Skeletal muscle tissue (tissue), 4 donors: ENCODE results near the gene ABCG1. TPM values are rescaled to one million over a fixed set of nuclear protein-coding genes. Genes with fewer than 3 reads are reported as not detected.

ENCODE experiments used
- H3K27ac ChIP-seq: one replicate; pipeline ENCODE4 v1.7.0; 2013; ENCODE audit warnings: mild to moderate bottlenecking, low read depth, low read length, inconsistent platforms
- H3K27me3 ChIP-seq, 3 donors: one replicate each; pipeline ENCODE4 v1.7.0; 2013; ENCODE audit warnings: low read length in 3 of 3; ENCODE audit not compliant: control insufficient read depth in 3 of 3, insufficient read depth in 3 of 3
- H3K36me3 ChIP-seq, 3 donors: one replicate each; pipeline ENCODE4 v1.7.0; 2013; ENCODE audit warnings: low read length in 3 of 3; ENCODE audit not compliant: control insufficient read depth in 3 of 3, insufficient read depth in 3 of 3
- H3K4me1 ChIP-seq, 3 donors: one replicate each; pipeline ENCODE4 v1.7.0; 2013; ENCODE audit warnings: low read length in 3 of 3, mild to moderate bottlenecking in 3 of 3; ENCODE audit not compliant: control insufficient read depth in 3 of 3, insufficient read depth in 3 of 3
- H3K4me3 ChIP-seq, 3 donors: one replicate each; pipeline ENCODE4 v1.7.0; 2013; ENCODE audit warnings: low read length in 3 of 3
- H3K9ac ChIP-seq, 3 donors: one replicate each; pipeline ENCODE4 v1.7.0; 2013; ENCODE audit warnings: low read length in 3 of 3, mild to moderate bottlenecking in 3 of 3, moderate library complexity in 2 of 3, low read depth in 1 of 3
- H3K9me3 ChIP-seq, 3 donors: one replicate each; pipeline ENCODE4 v1.7.0; 2013; ENCODE audit warnings: low read length in 3 of 3; ENCODE audit not compliant: control insufficient read depth in 3 of 3
- total RNA-seq: library from RNA; depleted of rRNA; stranded (reverse); fragments of >200 nt; gene quantifications from one replicate; pipeline ENCODE4 v1.2.3, GENCODE V29; 2014
- donor health status: Osteomylitis.

The ABCG1 gene
- total RNA-seq, 1 donor from 2014 or later, result 20.4 TPM

DNA sequence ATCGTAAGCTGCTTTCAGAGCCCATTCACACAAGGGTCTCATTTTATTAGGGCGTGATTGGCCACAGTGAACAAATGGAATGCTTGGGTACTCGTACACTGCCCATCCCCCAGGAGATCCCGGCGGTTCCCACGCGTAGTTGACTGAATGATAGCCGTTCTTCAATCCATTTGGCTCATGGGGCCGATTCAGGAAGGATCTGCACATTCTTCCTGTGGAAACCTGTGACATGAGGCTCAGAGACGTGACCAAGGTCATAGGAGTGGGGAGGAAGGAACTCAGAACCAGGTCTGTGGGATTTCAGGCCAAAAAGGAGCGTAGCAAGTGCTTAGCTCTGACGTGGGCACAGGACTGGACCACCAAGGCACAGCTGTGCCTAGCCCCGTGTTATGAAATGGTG, 11.7 kb downstream of the ABCG1 start:
- Histone ChIP-seq H3K27me3 (no peaks in the 10 kb centered on the region), H3K27ac (peak overlapping the region; percentile 99), H3K9ac (peak overlapping the region; percentile 42 to 67 (median 46)), H3K9me3 (no peaks in the 10 kb centered on the region), H3K4me3 (peak overlapping the region; percentile 38 to 57 (median 48)), H3K4me1 (peaks cover 87 to 96% (median 87%) of the 10 kb centered on the region in 3 donors), H3K36me3 (peaks cover 6 to 17% (median 9%) of the 10 kb centered on the region in 3 donors)

DNA sequence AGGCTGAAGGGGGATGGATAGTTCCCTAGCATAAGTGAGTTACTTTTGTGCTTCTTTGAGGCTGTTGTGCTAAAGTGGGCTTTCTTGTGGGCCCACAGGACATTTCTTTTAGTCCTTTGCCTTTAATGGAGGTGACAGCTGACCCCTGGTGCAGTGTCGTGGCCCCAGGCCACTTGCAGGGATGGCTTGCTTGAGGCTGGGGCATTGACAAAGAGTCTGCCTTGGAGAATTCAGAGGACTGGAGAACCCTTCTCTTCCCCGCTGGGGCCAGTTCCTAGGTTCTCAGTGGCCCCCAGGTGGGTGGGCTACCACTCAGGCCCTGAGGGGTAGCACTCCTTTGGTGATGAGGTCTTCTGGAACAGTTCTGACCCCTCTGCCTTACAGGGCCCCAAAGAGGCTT, 12.8 kb downstream of the ABCG1 start:
- Histone ChIP-seq H3K27me3 (no peaks in the 10 kb centered on the region), H3K4me1 (peaks cover 95 to 97% (median 95%) of the 10 kb centered on the region in 3 donors), H3K4me3 (peak overlapping the region in 2 of 3 donors; percentile 16 to 37), H3K27ac (peak overlapping the region; percentile 99), H3K36me3 (peaks cover 0 to 7% (median 0%) of the 10 kb centered on the region in 3 donors), H3K9ac (peak overlapping the region in 2 of 3 donors; percentile 23 to 95), H3K9me3 (no peaks in the 10 kb centered on the region)

DNA sequence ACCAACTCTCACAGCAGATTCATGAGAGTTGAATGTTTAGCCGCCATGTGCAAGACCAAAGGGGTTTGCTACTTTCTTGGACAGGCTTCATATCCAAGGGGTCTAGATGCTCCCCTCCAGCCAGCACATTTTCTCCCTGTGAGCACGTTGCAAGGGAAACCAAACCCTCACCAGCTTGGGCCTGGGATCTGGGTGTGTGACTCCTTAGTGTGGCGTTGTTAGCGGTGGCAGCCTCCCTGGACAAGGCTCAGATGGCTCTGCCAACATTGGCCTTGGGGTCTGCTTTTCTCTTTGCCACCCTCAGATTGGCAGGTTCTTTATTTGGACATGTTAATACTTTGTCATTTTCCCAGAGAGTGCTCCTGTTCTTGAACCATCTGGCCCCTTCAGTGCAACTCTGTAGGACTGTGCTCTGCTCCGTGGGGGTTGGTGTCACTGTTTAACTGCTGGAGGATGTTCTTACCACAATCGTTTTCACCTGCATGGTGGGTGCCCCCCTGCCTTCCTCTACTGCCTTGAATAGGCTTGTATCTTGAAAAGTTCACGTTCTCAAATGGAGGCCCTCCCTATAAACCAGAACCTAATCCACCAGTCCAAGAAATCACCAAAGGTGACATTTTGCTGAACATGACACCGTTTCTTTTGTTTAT, 13.4 kb downstream of the ABCG1 start:
- Histone ChIP-seq H3K36me3 (peaks cover 0 to 4% (median 0%) of the 10 kb centered on the region in 3 donors), H3K27ac (peak overlapping the region; percentile 99), H3K9me3 (no peaks in the 10 kb centered on the region), H3K4me1 (peaks cover 97 to 98% (median 97%) of the 10 kb centered on the region in 3 donors), H3K9ac (peak overlapping the region; percentile 91 to 95 (median 91)), H3K27me3 (no peaks in the 10 kb centered on the region), H3K4me3 (peak overlapping the region in 2 of 3 donors; percentile 16 to 17)

GRCh38 chr21:42233067-42233961, 14.4 kb downstream of the ABCG1 start:
- Histone ChIP-seq H3K9me3 (no peaks in the 10 kb centered on the region), H3K36me3 (peaks cover 0 to 4% (median 0%) of the 10 kb centered on the region in 3 donors), H3K4me1 (peaks cover 97 to 98% (median 97%) of the 10 kb centered on the region in 3 donors), H3K9ac (peak overlapping the region; percentile 91 to 95 (median 91)), H3K27ac (peak overlapping the region; percentile 99), H3K27me3 (no peaks in the 10 kb centered on the region), H3K4me3 (peak overlapping the region; percentile 51 to 69 (median 69))

- H3K4me3 ChIP-seq, result peak overlapping the region; percentile 66 to 69 (median 69)
- H3K9ac ChIP-seq, result peak overlapping the region; percentile 91 to 95 (median 91)
- no peaks in the 10 kb centered on the region for H3K9me3 ChIP-seq
- no peaks in the 10 kb centered on the region for H3K36me3 ChIP-seq
- no peaks in the 10 kb centered on the region for H3K27me3 ChIP-seq
- H3K27ac ChIP-seq, result peak overlapping the region; percentile 99
- H3K4me1 ChIP-seq, result peaks cover 94 to 97% (median 96%) of the 10 kb centered on the region in 3 donors
These were observed 15.1 kb downstream of the ABCG1 start for GRCh38 chr21:42234041-42234440.

DNA sequence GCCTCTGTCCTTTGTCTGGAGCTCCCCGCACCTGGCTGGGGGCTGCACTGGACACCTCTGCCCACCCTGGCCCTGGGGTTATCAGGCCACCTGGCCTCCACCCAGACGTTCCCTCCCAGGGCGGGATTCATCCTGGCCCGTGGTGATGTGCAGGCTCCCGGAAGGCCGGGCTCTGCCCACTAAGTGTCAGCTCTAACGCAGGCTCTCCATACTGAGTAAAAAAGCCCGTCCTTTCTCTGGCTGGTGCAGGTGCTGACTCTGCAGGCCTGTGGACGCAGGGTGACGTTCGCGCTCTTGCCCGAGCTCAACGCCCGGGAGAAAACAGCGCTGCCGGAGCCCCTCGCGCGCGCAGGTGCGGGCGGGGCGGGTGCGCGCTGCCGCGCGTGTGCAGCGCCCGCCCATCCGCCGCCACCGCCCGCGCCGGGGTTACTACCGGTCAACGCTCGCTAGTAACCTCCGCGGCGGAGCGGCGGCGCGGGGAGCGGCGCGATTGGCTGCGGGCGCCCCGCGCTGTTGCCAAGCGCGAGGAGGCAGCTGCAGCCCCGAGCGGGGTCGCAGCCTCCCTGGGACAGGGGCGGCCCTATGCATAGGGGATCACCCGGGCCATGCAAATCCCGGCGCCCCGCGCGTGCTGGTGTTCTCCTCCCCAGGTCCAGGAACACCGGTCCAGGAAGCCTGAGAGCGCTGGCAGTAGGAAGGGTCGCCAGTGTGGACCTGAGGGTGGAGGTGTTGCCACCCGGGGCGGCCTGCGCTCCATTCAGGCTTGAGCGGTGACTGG, 15.7 kb downstream of the ABCG1 start:
- Histone ChIP-seq H3K4me1 (peaks cover 91 to 96% (median 94%) of the 10 kb centered on the region in 3 donors), H3K9ac (peak overlapping the region; percentile 91 to 95 (median 91)), H3K27ac (peak overlapping the region; percentile 99), H3K27me3 (no peaks in the 10 kb centered on the region), H3K36me3 (no peaks in the 10 kb centered on the region), H3K9me3 (no peaks in the 10 kb centered on the region), H3K4me3 (peak overlapping the region; percentile 66 to 77 (median 70))

DNA sequence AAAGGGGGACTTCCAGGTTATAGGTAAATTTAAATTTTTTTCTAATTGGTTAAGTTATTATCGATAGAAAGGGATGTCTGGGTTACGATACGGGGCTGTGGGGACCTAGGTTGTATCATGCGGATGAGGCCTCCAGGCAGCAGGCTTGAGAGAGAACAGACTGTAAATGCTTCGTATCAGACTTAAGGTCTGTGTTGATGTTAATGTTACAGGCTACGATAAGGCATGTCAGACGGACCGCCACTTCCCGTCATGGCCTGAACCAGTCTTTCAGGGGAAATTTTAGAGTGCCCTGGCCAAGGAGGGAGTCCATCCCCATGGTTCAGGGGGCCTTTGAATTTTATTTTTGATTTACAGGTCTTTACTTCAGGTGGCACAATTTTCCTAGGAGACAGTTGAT, 16.7 kb downstream of the ABCG1 start:
- Histone ChIP-seq H3K9me3 (no peaks in the 10 kb centered on the region), H3K27me3 (no peaks in the 10 kb centered on the region), H3K27ac (peak overlapping the region; percentile 99), H3K4me3 (peak overlapping the region; percentile 65 to 77 (median 70)), H3K4me1 (peaks cover 86 to 93% (median 91%) of the 10 kb centered on the region in 3 donors), H3K36me3 (no peaks in the 10 kb centered on the region), H3K9ac (peak overlapping the region; percentile 84 to 95 (median 85))

DNA sequence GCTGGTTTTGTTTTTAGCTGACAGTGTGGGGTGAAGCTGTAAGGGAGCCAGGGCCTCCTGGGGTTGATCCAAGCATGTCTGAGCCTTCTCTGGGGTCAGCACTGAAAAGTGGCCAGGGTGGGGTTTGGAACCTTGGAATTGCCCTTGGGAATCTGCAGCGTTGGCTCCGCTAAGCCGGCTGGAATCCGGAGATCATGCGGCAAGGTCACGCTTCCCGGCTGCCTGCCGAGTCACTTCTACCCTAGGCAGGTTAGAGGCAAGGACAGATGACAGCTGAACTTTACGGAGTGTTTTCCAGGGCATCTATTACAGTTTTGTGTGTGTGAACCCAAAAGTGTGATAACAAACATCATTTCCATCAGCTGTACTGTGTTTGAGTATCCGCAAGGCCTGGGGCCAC, 17.1 kb downstream of the ABCG1 start:
- Histone ChIP-seq H3K9ac (peak overlapping the region; percentile 84 to 95 (median 85)), H3K36me3 (no peaks in the 10 kb centered on the region), H3K4me1 (peaks cover 85 to 93% (median 91%) of the 10 kb centered on the region in 3 donors), H3K9me3 (no peaks in the 10 kb centered on the region), H3K27me3 (no peaks in the 10 kb centered on the region), H3K27ac (peak overlapping the region; percentile 99), H3K4me3 (peak overlapping the region in 2 of 3 donors; percentile 65 to 77)

DNA sequence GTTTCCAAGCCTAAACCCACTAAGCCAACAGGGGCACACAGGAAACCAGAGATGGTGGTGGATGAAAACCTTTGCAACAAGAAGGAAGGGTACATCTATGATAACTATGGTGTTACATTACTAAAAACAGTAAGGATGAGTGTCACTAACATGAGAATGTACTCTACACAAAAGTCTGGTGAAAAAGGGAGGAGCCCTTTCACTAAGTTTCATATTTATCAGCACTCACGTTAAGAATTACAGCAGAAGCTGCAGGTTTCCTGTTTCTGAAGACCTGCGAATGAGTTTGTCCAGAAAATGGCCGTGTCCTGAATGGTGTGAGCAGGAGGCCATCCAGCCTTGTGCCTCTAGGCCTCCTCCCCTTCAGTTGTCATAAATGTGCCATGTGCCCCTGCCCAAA, 17.8 kb downstream of the ABCG1 start:
- Histone ChIP-seq H3K4me1 (peaks cover 78 to 88% (median 85%) of the 10 kb centered on the region in 3 donors), H3K9me3 (no peaks in the 10 kb centered on the region), H3K36me3 (no peaks in the 10 kb centered on the region), H3K27ac (peak overlapping the region; percentile 99), H3K4me3 (no peak overlapping the region), H3K9ac (peak overlapping the region; percentile 84 to 95 (median 85)), H3K27me3 (no peaks in the 10 kb centered on the region)
